Tibial nerve (tissue), 4 donors: ENCODE results near the gene DNAJB13. TPM values are rescaled to one million over a fixed set of nuclear protein-coding genes. Genes with fewer than 3 reads are reported as not detected.

Source experiments
- DNase-seq, 2 donors: peaks; one replicate each; pipeline ENCODE4 v3.0.0-alpha.2; 2019; ENCODE audit warnings: low spot score in 2 of 2
- H3K27ac ChIP-seq, 4 donors: fragments of 200-600 bp; sonication (generic) in 3 of 4; one replicate each; pipeline ENCODE4 v1.5.1; 2017 to 2019; ENCODE audit warnings: mild to moderate bottlenecking in 1 of 4
- H3K27me3 ChIP-seq, 2 donors: fragments of 200-600 bp; sonication (generic) in 1 of 2; one replicate each; pipeline versions ENCODE4 v1.5.1 to v1.6.0; 2017 to 2019
- H3K36me3 ChIP-seq, 3 donors: fragments of 200-600 bp; sonication (generic); one replicate each; pipeline ENCODE4 v1.5.1; 2018 to 2019
- H3K4me1 ChIP-seq, 4 donors: fragments of 200-600 bp; sonication (generic) in 3 of 4; one replicate each; pipeline ENCODE4 v1.5.1; 2017 to 2019
- H3K4me3 ChIP-seq, 4 donors: fragments of 200-600 bp; sonication (generic) in 3 of 4; one replicate each; pipeline ENCODE4 v1.5.1; 2017 to 2019; ENCODE audit warnings: mild to moderate bottlenecking in 1 of 4, moderate library complexity in 1 of 4
- H3K9me3 ChIP-seq, 4 donors: fragments of 200-600 bp; sonication (generic) in 3 of 4; one replicate each; pipeline ENCODE4 v1.5.1; 2017 to 2019
- EP300 ChIP-seq, 2 donors: sonication (generic); formaldehyde crosslinking; IDR thresholded peaks; one replicate each; pipeline ENCODE4 v1.6.1; 2017; ENCODE audit warnings: antibody characterized with exemption in 2 of 2, mild to moderate bottlenecking in 1 of 2
- POLR2A ChIP-seq, 2 donors: fragments of 450-650 bp; IDR thresholded peaks; one replicate each; pipeline ENCODE4 v1.6.1; 2017; ENCODE audit warnings: antibody characterized with exemption in 2 of 2, mild to moderate bottlenecking in 2 of 2, moderate library complexity in 2 of 2
- WGBS, 2 donors: methylation state at CpG; one replicate each; pipeline ENCODE4 v1.1.5; 2018; 5-methylcytosine and 5-hydroxymethylcytosine counted together
- total RNA-seq, 4 donors: library from RNA; depleted of rRNA; stranded (reverse); fragments of >200 nt; gene quantifications; one replicate each; pipeline ENCODE4 v1.1.0, GENCODE V29; 2016
- TF ChIP-seq, protein P1 (sequence below), 5 experiments: fragments of 200-600 bp in 3 of 5; fragments of 450-650 bp in 2 of 5; sonication (generic) in 3 of 5; IDR thresholded peaks; one replicate each; pipeline ENCODE4 v1.5.1; 2016 to 2019; ENCODE audit warnings: antibody characterized with exemption in 5 of 5, mild to moderate bottlenecking in 3 of 5, moderate library complexity in 2 of 5

DNAJB13 gene
- total RNA-seq, 4 donors from 2014 or later: 1.2 TPM; not detected in 3

DNA sequence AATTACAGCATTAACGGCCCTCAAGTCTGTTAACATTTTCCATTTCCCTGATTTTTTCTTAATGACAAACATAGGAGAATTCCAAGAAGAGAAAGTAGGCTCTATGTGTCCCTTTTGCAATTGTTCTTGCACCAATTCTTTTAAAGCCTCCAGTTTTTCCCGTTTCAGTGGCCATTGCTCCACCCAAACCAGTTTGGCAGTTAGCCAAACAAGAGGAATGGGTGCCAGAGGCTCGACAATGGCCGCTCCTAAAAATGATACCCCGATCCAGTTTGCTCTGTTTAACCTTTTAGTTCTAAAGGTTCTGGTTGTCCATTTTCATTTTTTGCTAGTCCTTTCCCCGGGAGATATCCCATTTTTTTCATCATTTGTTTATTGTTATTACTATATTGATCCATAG, 6.7 kb upstream of the DNAJB13 start:
- Histone ChIP-seq H3K4me3 (peak overlapping the region in 1 of 4 donors; percentile 23), H3K27ac (peak overlapping the region in 1 of 4 donors; percentile 71), H3K9me3 (no peaks in the 10 kb centered on the region), H3K36me3 (no peaks in the 10 kb centered on the region), H3K27me3 (no peaks in the 10 kb centered on the region), H3K4me1 (peaks cover 0 to 22% (median 2%) of the 10 kb centered on the region in 4 donors)
- 22 to 30% methylated on average over 6 of the region's 6 CpGs for WGBS, 2 donors
- no peak for DNase-seq
- TF ChIP-seq, protein P1, sequence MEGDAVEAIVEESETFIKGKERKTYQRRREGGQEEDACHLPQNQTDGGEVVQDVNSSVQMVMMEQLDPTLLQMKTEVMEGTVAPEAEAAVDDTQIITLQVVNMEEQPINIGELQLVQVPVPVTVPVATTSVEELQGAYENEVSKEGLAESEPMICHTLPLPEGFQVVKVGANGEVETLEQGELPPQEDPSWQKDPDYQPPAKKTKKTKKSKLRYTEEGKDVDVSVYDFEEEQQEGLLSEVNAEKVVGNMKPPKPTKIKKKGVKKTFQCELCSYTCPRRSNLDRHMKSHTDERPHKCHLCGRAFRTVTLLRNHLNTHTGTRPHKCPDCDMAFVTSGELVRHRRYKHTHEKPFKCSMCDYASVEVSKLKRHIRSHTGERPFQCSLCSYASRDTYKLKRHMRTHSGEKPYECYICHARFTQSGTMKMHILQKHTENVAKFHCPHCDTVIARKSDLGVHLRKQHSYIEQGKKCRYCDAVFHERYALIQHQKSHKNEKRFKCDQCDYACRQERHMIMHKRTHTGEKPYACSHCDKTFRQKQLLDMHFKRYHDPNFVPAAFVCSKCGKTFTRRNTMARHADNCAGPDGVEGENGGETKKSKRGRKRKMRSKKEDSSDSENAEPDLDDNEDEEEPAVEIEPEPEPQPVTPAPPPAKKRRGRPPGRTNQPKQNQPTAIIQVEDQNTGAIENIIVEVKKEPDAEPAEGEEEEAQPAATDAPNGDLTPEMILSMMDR (IDR thresholded peaks at IDR 0.05): no peak

DNA sequence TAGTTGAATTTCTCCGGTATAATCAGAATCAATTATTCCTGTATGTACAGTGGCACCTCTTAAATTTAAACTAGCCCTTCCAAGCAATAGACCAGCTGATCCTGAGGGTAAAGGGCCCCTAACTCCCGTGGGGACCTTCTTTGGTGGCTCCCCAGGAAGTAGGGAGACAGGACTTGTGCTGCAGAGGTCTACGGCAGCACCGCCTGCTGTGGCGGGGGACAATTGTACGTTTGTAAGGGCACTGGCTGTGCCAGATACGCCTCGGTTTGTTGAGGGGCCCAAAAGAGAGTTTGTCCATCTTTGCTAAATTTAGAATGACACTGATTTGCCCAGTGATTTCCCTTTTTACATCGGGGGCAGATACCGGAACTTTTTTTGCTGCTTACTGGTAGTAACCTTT, 5.9 kb upstream of the DNAJB13 start:
- DNase-seq: no peak
- Histone ChIP-seq H3K27me3 (no peaks in the 10 kb centered on the region), H3K27ac (peak overlapping the region in 1 of 4 donors; percentile 71), H3K36me3 (no peaks in the 10 kb centered on the region), H3K9me3 (no peaks in the 10 kb centered on the region), H3K4me3 (no peak overlapping the region), H3K4me1 (peaks cover 0 to 22% (median 2%) of the 10 kb centered on the region in 4 donors)
- WGBS, 2 donors: 44 to 66% methylated on average over 10 of the region's 10 CpGs
- TF ChIP-seq POLR2A (IDR thresholded peaks at IDR 0.05): no peak
- TF ChIP-seq, protein P1 (IDR thresholded peaks at IDR 0.05): no peak
- TF ChIP-seq EP300 (IDR thresholded peaks at IDR 0.05): no peak

- Histone ChIP-seq H3K4me3 (no peak overlapping the region), H3K36me3 (no peaks in the 10 kb centered on the region), H3K9me3 (no peaks in the 10 kb centered on the region), H3K27ac (peak overlapping the region in 1 of 4 donors; percentile 71), H3K4me1 (peaks cover 0 to 22% (median 2%) of the 10 kb centered on the region in 4 donors), H3K27me3 (no peaks in the 10 kb centered on the region)
- WGBS, 2 donors: 41 to 44% methylated on average over 4 of the region's 4 CpGs
- TF ChIP-seq EP300 (IDR thresholded peaks at IDR 0.05) (no peak), POLR2A (IDR thresholded peaks at IDR 0.05) (no peak)
- TF ChIP-seq, protein P1 (IDR thresholded peaks at IDR 0.05): no peak
- no peak for DNase-seq
Observed at GRCh38 chr11:73945396-73945795, 5.4 kb upstream of the DNAJB13 start.

GRCh38 chr11:73946798-73947458, 3.9 kb upstream of the DNAJB13 start:
- Histone ChIP-seq H3K4me3 (no peak overlapping the region), H3K36me3 (no peaks in the 10 kb centered on the region), H3K9me3 (no peaks in the 10 kb centered on the region), H3K27ac (no peak overlapping the region), H3K4me1 (peaks cover 0 to 22% (median 2%) of the 10 kb centered on the region in 4 donors), H3K27me3 (no peaks in the 10 kb centered on the region)
- TF ChIP-seq EP300 (IDR thresholded peaks at IDR 0.05) (no peak), POLR2A (IDR thresholded peaks at IDR 0.05) (no peak)
- TF ChIP-seq, protein P1 (IDR thresholded peaks at IDR 0.05): no peak
- WGBS, 2 donors: 85 to 90% methylated on average over 13 of the region's 13 CpGs
- no peak for DNase-seq

DNA sequence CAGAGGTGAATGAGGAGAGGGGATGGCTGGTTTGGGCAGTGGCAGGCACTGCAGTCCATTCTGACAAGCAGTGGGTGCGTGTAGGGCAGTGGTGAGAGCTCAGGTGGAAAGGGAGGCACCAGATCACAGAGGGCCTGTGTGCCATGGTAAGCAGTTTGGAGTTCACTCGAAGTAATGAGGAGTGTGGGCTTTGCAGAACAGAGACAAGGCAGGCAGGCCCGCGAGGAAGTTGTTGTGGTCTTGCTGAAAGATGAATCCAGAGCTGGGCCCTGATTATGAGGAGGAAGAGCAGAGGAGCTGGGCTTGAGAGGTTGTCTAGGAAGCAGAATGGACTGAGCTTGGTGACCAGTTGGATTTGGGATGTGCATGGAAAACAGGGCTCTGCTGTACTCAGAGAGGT, 1.6 kb upstream of the DNAJB13 start:
- Histone ChIP-seq H3K4me1 (peaks cover 0 to 14% (median 0%) of the 10 kb centered on the region in 4 donors), H3K9me3 (no peaks in the 10 kb centered on the region), H3K27me3 (no peaks in the 10 kb centered on the region), H3K36me3 (no peaks in the 10 kb centered on the region), H3K27ac (no peak overlapping the region), H3K4me3 (no peak overlapping the region)
- no peak for DNase-seq
- 80 to 91% methylated on average over 4 of the region's 4 CpGs for WGBS, 2 donors
- TF ChIP-seq, protein P1 (IDR thresholded peaks at IDR 0.05): no peak
- no peak for TF ChIP-seq POLR2A (IDR thresholded peaks at IDR 0.05)
- no peak for TF ChIP-seq EP300 (IDR thresholded peaks at IDR 0.05)
